Measurements from ENCODE around the gene SRPK2. TPM values are rescaled to one million over a fixed set of nuclear protein-coding genes. Genes with fewer than 3 reads are reported as not detected.

SRPK2 gene
- total RNA-seq, 1 donor from 2014 or later, result 54.8 TPM

GRCh38 chr7:105323366-105323765, 65.4 kb downstream of the SRPK2 start:
- Histone ChIP-seq H3K9me3 (ENCODE audit: insufficient read depth, low read depth, low read length) (no peaks in the 10 kb centered on the region), H2AFZ (ENCODE audit: low read depth, low read length) (no peak overlapping the region), H3K9ac (ENCODE audit: low read length) (no peak overlapping the region), H4K20me1 (ENCODE audit: insufficient read depth, low read length) (peaks cover 92% of the 10 kb centered on the region), H3K4me1 (ENCODE audit: insufficient read depth, low read length) (no peaks in the 10 kb centered on the region), H3K79me2 (ENCODE audit: insufficient read depth, low read length) (peaks cover 93% of the 10 kb centered on the region), H3K27ac (ENCODE audit: low read depth, low read length) (no peak overlapping the region), H3K4me2 (ENCODE audit: low read length) (no peak overlapping the region), H3K36me3 (ENCODE audit: insufficient read depth, low read length) (no peaks in the 10 kb centered on the region), H3K4me3 (ENCODE audit: insufficient read depth, low read depth, low read length) (no peak overlapping the region), H3K27me3 (ENCODE audit: insufficient read depth, low read length) (no peaks in the 10 kb centered on the region)
- DNase-seq (ENCODE audit: low read depth) (no peak), FAIRE-seq (no peak)
- Mint-ChIP-seq H3K27ac (ENCODE audit: unreplicated experiment) (no peak overlapping the region), H3K36me3 (ENCODE audit: low read depth, unreplicated experiment) (peaks cover 2% of the 10 kb centered on the region), H3K27me3 (ENCODE audit: low read depth, unreplicated experiment) (no peaks in the 10 kb centered on the region), H3K4me3 (ENCODE audit: unreplicated experiment) (no peak overlapping the region), H3K4me1 (ENCODE audit: low read depth, unreplicated experiment) (peaks cover 5% of the 10 kb centered on the region), H3K9me3 (ENCODE audit: unreplicated experiment) (no peaks in the 10 kb centered on the region)
- no peak for TF ChIP-seq CTCF (IDR thresholded peaks at IDR 0.05; ENCODE audit: insufficient read depth, low read depth, low read length)
- TF ChIP-seq EZH2 (IDR thresholded peaks at IDR 0.05; ENCODE audit: insufficient read depth, low read length), result no peak

GRCh38 chr7:105322655-105323277, 66.0 kb downstream of the SRPK2 start:
- H4K20me1 ChIP-seq (ENCODE audit: insufficient read depth, low read length), result peaks cover 92% of the 10 kb centered on the region
- no peak for TF ChIP-seq CTCF (IDR thresholded peaks at IDR 0.05; ENCODE audit: insufficient read depth, low read depth, low read length)
- no peak for TF ChIP-seq EZH2 (IDR thresholded peaks at IDR 0.05; ENCODE audit: insufficient read depth, low read length)

GRCh38 chr7:105321754-105322455, 66.8 kb downstream of the SRPK2 start:
- Mint-ChIP-seq H3K27me3 (ENCODE audit: low read depth, unreplicated experiment) (no peaks in the 10 kb centered on the region), H3K4me3 (ENCODE audit: unreplicated experiment) (no peak overlapping the region), H3K9me3 (ENCODE audit: unreplicated experiment) (no peaks in the 10 kb centered on the region), H3K36me3 (ENCODE audit: low read depth, unreplicated experiment) (peaks cover 2% of the 10 kb centered on the region), H3K27ac (ENCODE audit: unreplicated experiment) (no peak overlapping the region), H3K4me1 (ENCODE audit: low read depth, unreplicated experiment) (peaks cover 5% of the 10 kb centered on the region)
- no peaks in the 10 kb centered on the region for H3K27me3 ChIP-seq (ENCODE audit: insufficient read depth, low read length)
- H4K20me1 ChIP-seq (ENCODE audit: insufficient read depth, low read length), result peaks cover 92% of the 10 kb centered on the region
- H3K79me2 ChIP-seq (ENCODE audit: insufficient read depth, low read length), result peaks cover 95% of the 10 kb centered on the region
- no peak overlapping the region for H3K27ac ChIP-seq (ENCODE audit: low read depth, low read length)
- FAIRE-seq (no peak), DNase-seq (ENCODE audit: low read depth) (no peak)
- no peak overlapping the region for H2AFZ ChIP-seq (ENCODE audit: low read depth, low read length)
- no peak overlapping the region for H3K4me3 ChIP-seq (ENCODE audit: insufficient read depth, low read depth, low read length)
- no peak overlapping the region for H3K4me2 ChIP-seq (ENCODE audit: low read length)
- H3K9ac ChIP-seq (ENCODE audit: low read length), result no peak overlapping the region
- H3K9me3 ChIP-seq (ENCODE audit: insufficient read depth, low read depth, low read length), result no peaks in the 10 kb centered on the region
- H3K36me3 ChIP-seq (ENCODE audit: insufficient read depth, low read length), result no peaks in the 10 kb centered on the region
- TF ChIP-seq EZH2 (IDR thresholded peaks at IDR 0.05; ENCODE audit: insufficient read depth, low read length) (no peak), CTCF (IDR thresholded peaks at IDR 0.05; ENCODE audit: insufficient read depth, low read depth, low read length) (no peak)
- H3K4me1 ChIP-seq (ENCODE audit: insufficient read depth, low read length), result no peaks in the 10 kb centered on the region

More at GRCh38 chr7:105322655-105323277, 66.0 kb downstream of the SRPK2 start:
- H2AFZ ChIP-seq (ENCODE audit: low read depth, low read length), result no peak overlapping the region
- no peak for FAIRE-seq
- Mint-ChIP-seq H3K27me3 (ENCODE audit: low read depth, unreplicated experiment) (no peaks in the 10 kb centered on the region), H3K4me3 (ENCODE audit: unreplicated experiment) (no peak overlapping the region), H3K4me1 (ENCODE audit: low read depth, unreplicated experiment) (peaks cover 5% of the 10 kb centered on the region), H3K36me3 (ENCODE audit: low read depth, unreplicated experiment) (peaks cover 2% of the 10 kb centered on the region), H3K9me3 (ENCODE audit: unreplicated experiment) (no peaks in the 10 kb centered on the region), H3K27ac (ENCODE audit: unreplicated experiment) (no peak overlapping the region)
- H3K27me3 ChIP-seq (ENCODE audit: insufficient read depth, low read length), result no peaks in the 10 kb centered on the region
- no peak overlapping the region for H3K27ac ChIP-seq (ENCODE audit: low read depth, low read length)
- H3K36me3 ChIP-seq (ENCODE audit: insufficient read depth, low read length), result no peaks in the 10 kb centered on the region
- H3K9me3 ChIP-seq (ENCODE audit: insufficient read depth, low read depth, low read length), result no peaks in the 10 kb centered on the region
- H3K9ac ChIP-seq (ENCODE audit: low read length), result no peak overlapping the region
- H3K79me2 ChIP-seq (ENCODE audit: insufficient read depth, low read length), result peaks cover 93% of the 10 kb centered on the region
- H3K4me2 ChIP-seq (ENCODE audit: low read length), result no peak overlapping the region
- DNase-seq (ENCODE audit: low read depth), result no peak
- no peak overlapping the region for H3K4me3 ChIP-seq (ENCODE audit: insufficient read depth, low read depth, low read length)
- H3K4me1 ChIP-seq (ENCODE audit: insufficient read depth, low read length), result no peaks in the 10 kb centered on the region

Data from astrocyte (in vitro differentiated cells and primary cell).